Common myeloid progenitor, CD34-positive (primary cell): ENCODE results near the gene SEPTIN5.

Experiments
- CTCF ChIA-PET: fragments of 350-600 bp; sonication (Branson Sonifier 250); formaldehyde crosslinking; loops from one replicate; lab custom pipeline; 2021; ENCODE audit warnings: antibody characterized with exemption; lab: Charles Lee
- POLR2A ChIA-PET: fragments of 350-600 bp; sonication (Branson Sonifier 250); formaldehyde crosslinking; loops from one replicate; lab custom pipeline; 2021; ENCODE audit warnings: antibody characterized with exemption; lab: Charles Lee
- DNase-seq, 3 donors: peaks; one replicate each; pipeline versions ENCODE4 v3.0.0 to v3.0.0-alpha.2; 2013
- H3K27ac ChIP-seq, 2 experiments: 1 replicate in 1 of 2; 2 replicates in 1 of 2; pipeline ENCODE4 v1.7.0; 2013; ENCODE audit warnings: inconsistent platforms in 2 of 2, low read length in 2 of 2, mild to moderate bottlenecking in 2 of 2, low read depth in 1 of 2, moderate library complexity in 1 of 2; ENCODE audit not compliant: severe bottlenecking in 2 of 2, insufficient read depth in 1 of 2, poor library complexity in 1 of 2
- H3K27me3 ChIP-seq, 5 experiments: replicated peaks in 2 of 5; 1 replicate in 3 of 5; 2 replicates in 2 of 5; pipeline versions ENCODE4 v1.6.1 to v1.7.0; 2013; ENCODE audit warnings: low read length in 4 of 5, mild to moderate bottlenecking in 2 of 5, moderate library complexity in 2 of 5, inconsistent platforms in 1 of 5; ENCODE audit not compliant: insufficient read depth in 5 of 5, control insufficient read depth in 4 of 5
- H3K36me3 ChIP-seq, 4 experiments: 1 replicate in 2 of 4; 2 replicates in 2 of 4; pipeline versions ENCODE4 v1.6.1 to v1.7.0; 2013; ENCODE audit warnings: low read length in 3 of 4, control low read depth in 1 of 4, mild to moderate bottlenecking in 1 of 4; ENCODE audit not compliant: control insufficient read depth in 4 of 4, insufficient read depth in 4 of 4
- H3K4me1 ChIP-seq, 4 experiments: 1 replicate in 3 of 4; 2 replicates in 1 of 4; pipeline versions ENCODE4 v1.6.1 to v1.7.1; 2013; ENCODE audit warnings: low read length in 3 of 4, mild to moderate bottlenecking in 3 of 4, control low read depth in 1 of 4, inconsistent platforms in 1 of 4, moderate library complexity in 1 of 4; ENCODE audit not compliant: control insufficient read depth in 4 of 4, insufficient read depth in 4 of 4; ENCODE audit errors: control extremely low read depth in 1 of 4
- H3K4me3 ChIP-seq, 7 experiments: 1 replicate in 4 of 7; 2 replicates in 3 of 7; pipeline versions ENCODE4 v1.5.1 to v1.7.0; 2013; ENCODE audit warnings: mild to moderate bottlenecking in 7 of 7, low read length in 6 of 7, moderate library complexity in 6 of 7, inconsistent platforms in 2 of 7, low read depth in 2 of 7, control low read depth in 1 of 7; ENCODE audit not compliant: insufficient read depth in 4 of 7, control insufficient read depth in 1 of 7; ENCODE audit errors: extremely low read depth in 1 of 7
- H3K9me3 ChIP-seq, 5 experiments: 1 replicate in 4 of 5; 2 replicates in 1 of 5; pipeline versions ENCODE4 v1.6.1 to v1.7.1; 2013; ENCODE audit warnings: low read length in 4 of 5, mild to moderate bottlenecking in 2 of 5, inconsistent platforms in 1 of 5, low read depth in 1 of 5, moderate library complexity in 1 of 5; ENCODE audit not compliant: control insufficient read depth in 4 of 5, insufficient read depth in 2 of 5; ENCODE audit errors: control extremely low read depth in 1 of 5
- WGBS: methylation state at CpG from one replicate; pipeline ENCODE4 v1.1.5; 2013; ENCODE audit not compliant: insufficient coverage; 5-methylcytosine and 5-hydroxymethylcytosine counted together

Gene SEPTIN5

DNA sequence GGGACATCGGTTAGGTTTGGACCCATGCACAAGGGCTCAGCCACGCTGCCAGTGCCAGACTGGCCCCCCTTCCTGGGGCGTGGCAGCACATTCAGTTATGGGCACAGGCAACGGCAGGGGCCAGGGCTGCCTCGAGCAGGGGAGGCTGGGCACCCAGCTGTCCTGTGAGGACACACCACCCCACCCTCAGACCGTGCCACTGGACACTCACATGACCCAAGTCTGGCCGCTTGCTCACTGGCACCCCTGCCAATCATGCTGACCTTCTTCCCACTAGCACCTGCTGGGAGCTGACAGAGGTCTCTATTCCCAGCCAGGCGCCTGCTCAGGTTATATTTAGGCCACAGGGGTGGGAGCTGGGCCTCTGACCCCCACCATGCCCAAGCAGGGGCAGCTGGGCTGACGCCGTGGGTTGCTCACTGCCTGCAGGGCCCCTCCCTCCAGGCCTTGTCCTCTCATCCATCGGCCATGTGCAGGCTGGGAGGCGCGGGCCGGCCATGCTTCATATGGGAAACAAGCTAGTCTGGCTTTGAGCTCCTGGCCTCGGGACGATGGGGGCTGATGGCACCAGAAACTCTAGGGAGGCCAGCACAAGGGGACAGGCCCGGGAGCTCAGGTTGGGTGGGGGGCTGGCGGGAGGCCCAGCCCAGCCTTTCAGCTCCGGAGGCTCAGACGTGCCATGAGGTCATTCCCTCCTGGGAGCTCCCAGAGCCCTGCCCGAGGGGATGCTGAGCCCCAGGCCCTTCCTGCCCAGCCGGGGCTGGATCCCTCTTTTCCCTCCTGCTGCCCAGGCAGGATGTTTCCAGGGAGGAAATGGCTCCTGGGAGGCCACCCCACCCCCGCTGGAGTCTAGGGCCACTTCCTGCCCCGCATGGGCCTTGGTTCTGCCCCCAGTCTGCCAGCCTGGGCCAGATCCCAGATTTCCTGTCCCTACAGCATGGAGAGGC lies 31.1 kb downstream of the SEPTIN5 start:
- H3K27ac ChIP-seq, result no peak overlapping the region
- no peaks in the 10 kb centered on the region for H3K36me3 ChIP-seq
- no peaks in the 10 kb centered on the region for H3K9me3 ChIP-seq
- H3K4me1 ChIP-seq, result no peaks in the 10 kb centered on the region
- CTCF ChIA-PET, result interaction anchor here (1.4 to 4.1 kb wide), 3 partner anchors 8 to 14 kb away, joined by 3 to 21 read pairs (median 20); no protein-coding TSS in a partner anchor
- WGBS, result 95% methylated on average over 18 of the region's 24 CpGs
- POLR2A ChIA-PET, result no interaction called here
- H3K4me3 ChIP-seq, result no peak overlapping the region
- peaks cover 0 to 3% (median 0%) of the 10 kb centered on the region in 5 experiments for H3K27me3 ChIP-seq
- DNase-seq, result no peak

- ChIA-PET CTCF (interaction anchor here (3.8 to 4.1 kb wide), 2 partner anchors 10 to 15 kb away, joined by 20 to 21 read pairs; no protein-coding TSS in a partner anchor), POLR2A (no interaction called here)
- H3K4me3 ChIP-seq, result no peak overlapping the region
- no peak overlapping the region for H3K27ac ChIP-seq
- no peaks in the 10 kb centered on the region for H3K9me3 ChIP-seq
- no peak for DNase-seq
- H3K27me3 ChIP-seq, result peaks cover 0 to 7% (median 0%) of the 10 kb centered on the region in 5 experiments
- 98% methylated on average over 13 of the region's 13 CpGs for WGBS
- no peaks in the 10 kb centered on the region for H3K4me1 ChIP-seq
- H3K36me3 ChIP-seq, result no peaks in the 10 kb centered on the region
These were observed 32.4 kb downstream of the SEPTIN5 start for GRCh38 chr22:19746726-19747125.

- H3K4me3 ChIP-seq, result no peak overlapping the region
- WGBS, result 82% methylated on average over 8 of the region's 12 CpGs
- no peak for DNase-seq
- H3K9me3 ChIP-seq, result no peaks in the 10 kb centered on the region
- H3K27ac ChIP-seq, result no peak overlapping the region
- H3K36me3 ChIP-seq, result no peaks in the 10 kb centered on the region
- POLR2A ChIA-PET, result no interaction called here
- H3K4me1 ChIP-seq, result no peaks in the 10 kb centered on the region
- H3K27me3 ChIP-seq, result peaks cover 0 to 11% (median 0%) of the 10 kb centered on the region in 5 experiments
- CTCF ChIA-PET, result interaction anchor here (0.9 to 4.1 kb wide), 3 partner anchors 9 to 16 kb away, joined by 3 to 21 read pairs (median 20); no protein-coding TSS in a partner anchor
These were observed 33.2 kb downstream of the SEPTIN5 start for GRCh38 chr22:19747551-19747950.

DNA sequence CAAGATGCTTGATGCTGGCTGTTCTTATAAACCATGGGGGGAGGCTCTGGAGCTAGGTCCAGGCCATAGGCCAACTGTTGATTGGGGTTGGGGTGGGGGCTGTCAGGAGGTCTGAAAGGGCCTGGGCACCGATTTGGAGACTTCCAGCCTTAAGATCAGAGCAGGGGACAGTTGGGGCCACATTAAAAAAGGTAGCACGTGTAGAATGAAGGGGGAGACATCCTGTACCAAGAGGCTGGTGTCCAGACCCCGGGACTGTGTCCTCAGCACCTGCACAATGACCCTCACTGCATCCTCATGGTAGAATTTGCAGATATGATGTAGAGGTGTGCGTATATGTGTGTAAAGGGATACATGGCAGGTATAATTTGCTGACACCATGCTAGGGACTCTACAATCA lies 33.8 kb downstream of the SEPTIN5 start:
- POLR2A ChIA-PET, result no interaction called here
- Histone ChIP-seq H3K4me3 (no peak overlapping the region), H3K9me3 (no peaks in the 10 kb centered on the region), H3K27me3 (peaks cover 0 to 16% (median 5%) of the 10 kb centered on the region in 5 experiments), H3K4me1 (no peaks in the 10 kb centered on the region), H3K27ac (no peak overlapping the region), H3K36me3 (no peaks in the 10 kb centered on the region)
- no peak for DNase-seq
- WGBS, result 86% methylated on average over 2 of the region's 4 CpGs
- CTCF ChIA-PET, result interaction anchor here (0.9 to 4.1 kb wide), 4 partner anchors 9 to 157 kb away, joined by 3 to 21 read pairs (median 12); no protein-coding TSS in a partner anchor

DNA sequence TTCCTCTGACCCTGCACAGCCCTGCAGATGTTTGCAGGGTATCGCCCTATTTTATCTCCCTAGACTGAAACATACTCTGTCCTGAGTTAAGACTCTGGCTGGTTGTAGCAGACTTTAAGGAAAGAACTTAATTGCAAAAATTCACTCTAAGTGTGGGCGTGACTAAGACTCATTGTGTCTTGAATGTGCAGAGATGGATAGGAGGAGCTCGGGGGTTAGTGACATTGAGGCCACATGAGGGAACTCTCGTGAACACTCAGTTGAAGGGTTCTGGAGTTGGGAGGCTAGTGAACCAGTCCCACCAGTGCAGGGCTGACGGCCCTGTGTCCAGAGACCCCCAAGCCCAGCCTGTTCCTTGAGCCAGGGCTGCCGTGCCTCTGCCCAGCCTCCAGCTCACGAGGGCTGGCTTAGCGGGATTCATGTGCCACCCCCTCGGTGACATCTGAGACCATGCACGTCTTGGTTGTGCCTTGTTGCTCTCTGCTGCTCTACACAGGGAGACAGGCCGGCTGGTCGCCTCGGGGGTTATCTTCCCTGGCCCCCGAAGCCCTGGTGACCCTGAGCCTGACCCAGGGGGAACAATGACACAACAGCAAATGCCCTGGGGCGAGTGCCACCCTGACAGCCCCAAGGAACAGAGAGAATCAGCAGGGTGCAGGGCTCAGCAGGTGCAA lies 34.8 kb downstream of the SEPTIN5 start:
- CTCF ChIA-PET, result interaction anchor here (1.2 to 4.3 kb wide), 2 partner anchors 18 to 156 kb away, joined by 4 to 16 read pairs; no protein-coding TSS in a partner anchor
- no peaks in the 10 kb centered on the region for H3K9me3 ChIP-seq
- no peaks in the 10 kb centered on the region for H3K4me1 ChIP-seq
- peaks cover 0 to 26% (median 15%) of the 10 kb centered on the region in 5 experiments for H3K27me3 ChIP-seq
- H3K4me3 ChIP-seq, result no peak overlapping the region
- POLR2A ChIA-PET, result no interaction called here
- WGBS, result 89% methylated on average over 14 of the region's 15 CpGs
- no peaks in the 10 kb centered on the region for H3K36me3 ChIP-seq
- DNase-seq, result no peak
- no peak overlapping the region for H3K27ac ChIP-seq

- CTCF ChIA-PET, result interaction anchor here (1.0 to 4.3 kb wide), 2 partner anchors 19 to 162 kb away, joined by 3 to 16 read pairs; no protein-coding TSS in a partner anchor
- Histone ChIP-seq H3K27ac (no peak overlapping the region), H3K36me3 (no peaks in the 10 kb centered on the region), H3K4me3 (no peak overlapping the region), H3K9me3 (no peaks in the 10 kb centered on the region), H3K27me3 (peaks cover 0 to 33% (median 23%) of the 10 kb centered on the region in 5 experiments), H3K4me1 (peaks cover 0 to 3% (median 1%) of the 10 kb centered on the region in 4 experiments)
- WGBS, result 96% methylated on average over 6 of the region's 12 CpGs
- POLR2A ChIA-PET, result no interaction called here
- no peak for DNase-seq
These were observed 35.6 kb downstream of the SEPTIN5 start for GRCh38 chr22:19749876-19750275.
